GM13977 (cell line): ENCODE results near the gene HSD17B11.

Experiments used
- DNase-seq: peaks from one replicate; pipeline ENCODE4 v3.0.0; 2012; ENCODE audit warnings: low spot score
- CTCF ChIP-seq: IDR thresholded peaks from 2 replicates; pipeline ENCODE4 v1.5.1; 2012; ENCODE audit warnings: mild to moderate bottlenecking, control low read depth; ENCODE audit not compliant: insufficient read depth; ENCODE audit errors: extremely low read depth, missing control alignments
- in situ Hi-C: fragments of 300-500 bp; cut with MboI; formaldehyde crosslinking; loops from one replicate; pipeline ENCODE4 v1.12.0; 2022; ENCODE audit warnings: low sequenced_read_pairs, low pct_unique_long_range_greater_than_20kb, mixed read lengths, inconsistent platforms; ENCODE audit not compliant: unreplicated experiment

HSD17B11 gene

GRCh38 chr4:87339440-87339839 lies 51.5 kb downstream of the HSD17B11 start:
- no peak for TF ChIP-seq CTCF
- in situ Hi-C loops: no loop called here
- no peak for DNase-seq

GRCh38 chr4:87337361-87337760 lies 53.6 kb downstream of the HSD17B11 start:
- TF ChIP-seq CTCF: no peak

GRCh38 chr4:87333267-87333666 lies 57.7 kb downstream of the HSD17B11 start:
- in situ Hi-C loops: no loop called here
- DNase-seq: no peak
- no peak for TF ChIP-seq CTCF

More at GRCh38 chr4:87337361-87337760, 53.6 kb downstream of the HSD17B11 start:
- no peak for DNase-seq
- in situ Hi-C loops: no loop called here

GRCh38 chr4:87330761-87331160 lies 60.2 kb downstream of the HSD17B11 start:
- no peak for TF ChIP-seq CTCF
- DNase-seq: no peak
- in situ Hi-C loops: no loop called here

- no peak for DNase-seq
- in situ Hi-C loops: no loop called here
- TF ChIP-seq CTCF: no peak
Observed at GRCh38 chr4:87327136-87327535, 63.9 kb downstream of the HSD17B11 start.

- no peak for DNase-seq
- no peak for TF ChIP-seq CTCF
- in situ Hi-C loops: no loop called here
Observed at GRCh38 chr4:87326460-87326859, 64.5 kb downstream of the HSD17B11 start.

GRCh38 chr4:87322754-87323153 lies 68.2 kb downstream of the HSD17B11 start, which contains the start of gene HSD17B13:
TSS of gene HSD17B13 (minus strand) at chr4:87322882. CDS start at chr4:87322841, 41 bp downstream.
- no peak for TF ChIP-seq CTCF
- no peak for DNase-seq

More at GRCh38 chr4:87322754-87323153, 68.2 kb downstream of the HSD17B11 start, which contains the start of gene HSD17B13:
- in situ Hi-C loops: no loop called here
